ENCODE data around the gene SNTA1.

DNA sequence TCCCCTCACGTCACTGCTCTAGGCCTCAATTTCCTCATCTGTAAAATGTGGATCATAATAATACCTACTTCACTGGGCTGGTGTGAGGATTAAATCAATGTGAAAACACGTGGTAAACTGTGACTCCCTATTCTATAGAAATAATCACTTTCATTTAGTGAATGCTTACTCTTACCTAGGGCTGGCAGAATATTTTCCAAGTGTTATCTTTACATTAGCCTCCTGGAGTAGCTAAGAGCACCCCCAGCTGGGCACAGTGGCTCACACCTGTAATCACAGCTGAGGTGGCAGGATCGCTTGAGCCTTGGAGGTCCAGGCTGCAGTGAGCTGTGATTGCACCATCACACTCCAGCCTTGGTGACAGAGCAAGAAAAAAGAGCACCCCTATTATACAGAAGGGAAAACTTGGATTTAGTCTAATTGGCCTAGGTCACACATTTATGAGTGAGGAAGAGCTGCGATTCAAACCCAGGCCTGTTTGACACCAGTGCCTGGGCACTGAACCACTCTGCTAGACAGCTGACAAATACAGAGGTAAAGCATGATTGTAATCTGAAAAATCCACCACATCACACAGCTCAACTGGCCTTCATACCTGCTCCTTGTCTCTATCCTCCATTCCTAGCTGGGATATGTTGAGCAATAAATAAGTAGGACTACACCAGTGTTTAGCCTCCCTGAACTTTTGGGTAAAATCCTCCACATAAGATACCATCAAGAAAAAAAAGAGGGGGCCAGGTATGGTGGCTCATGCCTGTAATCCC, 1.4 kb upstream of the SNTA1 start:
- TF ChIP-seq, protein P1, sequence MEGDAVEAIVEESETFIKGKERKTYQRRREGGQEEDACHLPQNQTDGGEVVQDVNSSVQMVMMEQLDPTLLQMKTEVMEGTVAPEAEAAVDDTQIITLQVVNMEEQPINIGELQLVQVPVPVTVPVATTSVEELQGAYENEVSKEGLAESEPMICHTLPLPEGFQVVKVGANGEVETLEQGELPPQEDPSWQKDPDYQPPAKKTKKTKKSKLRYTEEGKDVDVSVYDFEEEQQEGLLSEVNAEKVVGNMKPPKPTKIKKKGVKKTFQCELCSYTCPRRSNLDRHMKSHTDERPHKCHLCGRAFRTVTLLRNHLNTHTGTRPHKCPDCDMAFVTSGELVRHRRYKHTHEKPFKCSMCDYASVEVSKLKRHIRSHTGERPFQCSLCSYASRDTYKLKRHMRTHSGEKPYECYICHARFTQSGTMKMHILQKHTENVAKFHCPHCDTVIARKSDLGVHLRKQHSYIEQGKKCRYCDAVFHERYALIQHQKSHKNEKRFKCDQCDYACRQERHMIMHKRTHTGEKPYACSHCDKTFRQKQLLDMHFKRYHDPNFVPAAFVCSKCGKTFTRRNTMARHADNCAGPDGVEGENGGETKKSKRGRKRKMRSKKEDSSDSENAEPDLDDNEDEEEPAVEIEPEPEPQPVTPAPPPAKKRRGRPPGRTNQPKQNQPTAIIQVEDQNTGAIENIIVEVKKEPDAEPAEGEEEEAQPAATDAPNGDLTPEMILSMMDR (IDR thresholded peaks at IDR 0.05 in 8 of 11, conservative IDR thresholded peaks at IDR 0.05 in 3 of 11): peak in 1 of 11 experiments; percentile 6
- TF ChIP-seq POLR2AphosphoS5 (IDR thresholded peaks at IDR 0.05) (no peak), POLR2A (IDR thresholded peaks at IDR 0.05) (no peak)

Data from spleen (tissue), 7 donors.